OCI-LY1 (cell line): Measurements from ENCODE around the gene EIF3M.

Experiments
- H2AFZ ChIP-seq: fragments of 200-600 bp; sonication (generic), shearing (Covaris generic); 2 replicates; pipeline ENCODE4 v1.6.0; 2014; ENCODE audit warnings: antibody characterized with exemption, mild to moderate bottlenecking, low read length
- H3F3A ChIP-seq: fragments of 200-600 bp; sonication (generic), shearing (Covaris generic); 2 replicates; pipeline ENCODE4 v1.6.0; 2014; ENCODE audit warnings: mild to moderate bottlenecking, antibody characterized with exemption, low read length, moderate library complexity; ENCODE audit not compliant: insufficient read depth
- H3K27ac ChIP-seq: fragments of 200-600 bp; sonication (generic); 2 replicates; pipeline ENCODE4 v1.5.1; 2014; ENCODE audit warnings: low read length, mixed run types, mild to moderate bottlenecking, low read depth; ENCODE audit not compliant: poor library complexity, severe bottlenecking
- H3K27me3 ChIP-seq: fragments of 200-600 bp; sonication (generic); 2 replicates; pipeline ENCODE4 v1.6.0; 2014; ENCODE audit warnings: antibody characterized with exemption, mild to moderate bottlenecking, low read length, moderate library complexity; ENCODE audit not compliant: insufficient read depth
- H3K36me3 ChIP-seq: fragments of 200-600 bp; sonication (generic); 2 replicates; pipeline ENCODE4 v1.6.1; 2014; ENCODE audit warnings: mild to moderate bottlenecking, antibody characterized with exemption, low read length, moderate library complexity, mixed read lengths; ENCODE audit not compliant: insufficient read depth
- H3K4me1 ChIP-seq: fragments of 200-600 bp; sonication (generic); 2 replicates; pipeline ENCODE4 v1.5.1; 2014; ENCODE audit warnings: mild to moderate bottlenecking, low read length, moderate library complexity; ENCODE audit not compliant: insufficient read depth, severe bottlenecking
- H3K4me2 ChIP-seq: fragments of 200-600 bp; sonication (generic), shearing (Covaris generic); 2 replicates; pipeline ENCODE4 v1.6.1; 2014; ENCODE audit warnings: low read length
- H3K4me3 ChIP-seq: fragments of 200-600 bp; sonication (generic); 2 replicates; pipeline ENCODE4 v1.5.1; 2014; ENCODE audit warnings: low read length, low read depth, mild to moderate bottlenecking, mixed read lengths; ENCODE audit not compliant: poor library complexity, severe bottlenecking
- H3K79me2 ChIP-seq: fragments of 200-600 bp; shearing (Covaris generic); 2 replicates; pipeline ENCODE4 v1.6.1; 2016; ENCODE audit warnings: mixed run types, low read length, mixed read lengths; ENCODE audit not compliant: insufficient read depth
- H3K9ac ChIP-seq: fragments of 200-600 bp; sonication (generic), shearing (Covaris generic); 2 replicates; pipeline ENCODE4 v1.6.1; 2014; ENCODE audit warnings: mild to moderate bottlenecking, low read length, mixed read lengths
- H3K9me2 ChIP-seq: fragments of 200-600 bp; sonication (generic), shearing (Covaris generic); 2 replicates; pipeline ENCODE4 v1.6.1; 2014; ENCODE audit warnings: low read depth, mild to moderate bottlenecking, low read length, mixed read lengths
- H3K9me3 ChIP-seq: fragments of 200-600 bp; shearing (Covaris generic); 2 replicates; pipeline ENCODE4 v1.6.1; 2014; ENCODE audit warnings: low read length, mixed read lengths
- H4K20me1 ChIP-seq: fragments of 200-600 bp; sonication (generic), shearing (Covaris generic); 2 replicates; pipeline ENCODE4 v1.6.0; 2016; ENCODE audit warnings: mild to moderate bottlenecking, low read length; ENCODE audit not compliant: insufficient read depth
- CTCF ChIP-seq: fragments of 200-600 bp; sonication (generic), shearing (Covaris generic); IDR thresholded peaks from 2 replicates; pipeline ENCODE4 v1.5.1; 2017; ENCODE audit warnings: mild to moderate bottlenecking, antibody characterized with exemption, low read length, moderate library complexity, mixed read lengths
- EZH2 ChIP-seq: fragments of 200-600 bp; sonication (generic), shearing (Covaris generic); IDR thresholded peaks from 2 replicates; pipeline ENCODE4 v1.8.0; 2017; ENCODE audit warnings: borderline replicate concordance, mixed run types, mild to moderate bottlenecking, antibody characterized with exemption, low read length, moderate library complexity, mixed read lengths

The EIF3M gene

DNA sequence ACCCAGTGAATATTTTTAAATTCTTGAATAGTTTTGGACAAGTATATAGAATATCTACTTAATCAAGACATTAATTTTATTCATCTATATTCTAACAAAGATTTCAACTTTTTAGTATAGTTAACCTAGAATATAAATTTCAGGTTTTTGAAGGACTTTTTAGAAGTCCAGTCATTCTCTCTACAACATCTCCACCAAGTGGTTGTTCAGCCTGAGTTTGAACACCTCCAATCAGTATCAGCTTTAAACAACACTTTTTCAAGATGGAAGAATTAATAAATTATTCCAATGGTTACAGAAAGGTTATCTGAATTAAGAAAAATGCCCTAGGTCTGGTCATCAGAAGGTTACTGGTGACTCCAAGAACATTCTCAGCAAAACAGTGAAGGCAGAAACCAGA is 31.8 kb downstream of the EIF3M start:
- H3F3A ChIP-seq = no peaks in the 10 kb centered on the region
- H3K9ac ChIP-seq = no peak overlapping the region
- H3K27ac ChIP-seq = no peak overlapping the region
- H3K4me1 ChIP-seq = no peaks in the 10 kb centered on the region
- no peak overlapping the region for H3K4me2 ChIP-seq
- H3K9me3 ChIP-seq = no peaks in the 10 kb centered on the region
- H2AFZ ChIP-seq = no peak overlapping the region
- peak; percentile 25 for TF ChIP-seq CTCF
- no peak for TF ChIP-seq EZH2
- no peaks in the 10 kb centered on the region for H4K20me1 ChIP-seq
- H3K4me3 ChIP-seq = no peak overlapping the region
- no peaks in the 10 kb centered on the region for H3K79me2 ChIP-seq
- H3K36me3 ChIP-seq = no peaks in the 10 kb centered on the region
- no peaks in the 10 kb centered on the region for H3K27me3 ChIP-seq
- no peaks in the 10 kb centered on the region; the same call in 1 of the 2 replicates for H3K9me2 ChIP-seq

GRCh38 chr11:32616903-32617302 is 33.3 kb downstream of the EIF3M start:
- Histone ChIP-seq H3K27ac (no peak overlapping the region), H3K36me3 (no peaks in the 10 kb centered on the region), H3K4me3 (no peak overlapping the region), H3K27me3 (no peaks in the 10 kb centered on the region), H3K4me2 (no peak overlapping the region), H3K9me2 (no peaks in the 10 kb centered on the region; the same call in 1 of the 2 replicates), H3K4me1 (no peaks in the 10 kb centered on the region), H3K79me2 (no peaks in the 10 kb centered on the region), H4K20me1 (no peaks in the 10 kb centered on the region), H3K9me3 (no peaks in the 10 kb centered on the region), H3F3A (no peaks in the 10 kb centered on the region), H2AFZ (no peak overlapping the region), H3K9ac (no peak overlapping the region)
- TF ChIP-seq CTCF (no peak), EZH2 (no peak)

GRCh38 chr11:32630844-32631243 is 47.2 kb downstream of the EIF3M start:
- no peaks in the 10 kb centered on the region for H3K27me3 ChIP-seq

More at GRCh38 chr11:32630844-32631243, 47.2 kb downstream of the EIF3M start:
- H3F3A ChIP-seq = no peaks in the 10 kb centered on the region
- no peak overlapping the region for H3K9ac ChIP-seq
- no peak overlapping the region for H3K27ac ChIP-seq
- no peaks in the 10 kb centered on the region for H3K9me3 ChIP-seq
- no peak overlapping the region for H2AFZ ChIP-seq
- no peaks in the 10 kb centered on the region for H4K20me1 ChIP-seq
- no peak for TF ChIP-seq CTCF
- TF ChIP-seq EZH2 = no peak
- no peaks in the 10 kb centered on the region for H3K36me3 ChIP-seq
- no peak overlapping the region for H3K4me2 ChIP-seq
- H3K4me3 ChIP-seq = no peak overlapping the region
- no peaks in the 10 kb centered on the region for H3K79me2 ChIP-seq
- H3K9me2 ChIP-seq = no peaks in the 10 kb centered on the region
- no peaks in the 10 kb centered on the region for H3K4me1 ChIP-seq
